Right ventricle myocardium inferior (tissue), 1 donor: ENCODE measurements around the gene WDR81. TPM values are rescaled to one million over a fixed set of nuclear protein-coding genes. Genes with fewer than 3 reads are reported as not detected.
A peak's percentile ranks its signal among the peaks of the same experiment; 100 is the strongest.

Experiments used
- ATAC-seq: fragments of 200-7000 bp; cut with Tn5 transposase; one replicate; pipeline ENCODE4 v1.9.1; 2020; ENCODE audit warnings: mild to moderate bottlenecking, moderate library complexity
- DNase-seq: peaks from one replicate; pipeline ENCODE4 v3.0.0; 2021; ENCODE audit errors: missing footprints
- intact Hi-C: fragments of 100-400 bp; cut with DNase I; formaldehyde crosslinking; loops from one replicate; pipeline ENCODE4 v1.11.0; 2022
- total RNA-seq: library from RNA; stranded (reverse); fragmentation: NEBNext Ultra II Directional; extraction: Animal tissue kit (Norgen Biotek cat#: 25700); gene quantifications from one replicate; pipeline ENCODE4 v1.2.1, GENCODE V29; 2021
- donor health status: DM: no; HTN: yes; CAD: no; lungs with severe emphysema.

Gene WDR81
- total RNA-seq, 1 donor from 2014 or later = 10.4 TPM

DNA sequence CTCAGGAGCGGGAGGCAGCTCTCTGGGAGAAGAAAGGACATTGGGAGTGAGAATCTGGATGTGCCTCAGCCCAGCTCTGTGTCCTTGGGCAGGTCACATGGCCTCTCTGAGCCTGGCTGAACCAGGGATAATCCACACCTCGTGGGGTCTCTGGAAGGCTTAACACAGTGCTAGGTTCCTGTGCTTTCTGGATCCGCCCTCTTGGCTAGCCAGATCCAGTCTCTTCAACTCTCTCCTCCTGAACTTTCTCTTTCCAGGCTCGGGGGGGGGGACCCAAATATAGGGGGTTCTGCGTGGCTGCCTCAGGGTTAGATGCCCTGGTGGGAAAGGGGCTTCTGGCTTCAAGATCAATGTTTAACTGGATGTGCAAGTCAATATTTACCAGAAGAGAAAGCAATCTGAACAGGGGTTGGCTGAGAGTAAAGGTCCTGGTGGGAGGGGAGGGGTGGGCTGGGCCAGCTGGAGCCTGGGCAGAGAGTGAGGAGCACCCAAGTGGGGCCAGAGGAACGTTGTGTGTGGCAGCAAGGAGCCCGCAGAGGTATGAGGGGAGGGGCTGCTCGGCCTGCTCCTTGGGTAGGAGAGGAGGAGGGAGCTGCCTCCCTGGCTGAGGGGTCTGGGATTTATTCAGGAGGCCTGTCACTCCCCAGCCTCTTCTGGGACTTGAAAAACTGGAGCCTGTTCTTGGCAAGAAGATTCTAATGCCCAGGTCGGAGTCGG, 18.0 kb downstream of the WDR81 start, which contains the start of gene SERPINF2:
TSS of gene SERPINF2 (plus strand) at position 501 of the 717 bp plus-strand sequence. CDS start 2,125 bp downstream, outside the sequence.
- ATAC-seq (no peak), DNase-seq (no peak)
- intact Hi-C loops = no loop called here

DNA sequence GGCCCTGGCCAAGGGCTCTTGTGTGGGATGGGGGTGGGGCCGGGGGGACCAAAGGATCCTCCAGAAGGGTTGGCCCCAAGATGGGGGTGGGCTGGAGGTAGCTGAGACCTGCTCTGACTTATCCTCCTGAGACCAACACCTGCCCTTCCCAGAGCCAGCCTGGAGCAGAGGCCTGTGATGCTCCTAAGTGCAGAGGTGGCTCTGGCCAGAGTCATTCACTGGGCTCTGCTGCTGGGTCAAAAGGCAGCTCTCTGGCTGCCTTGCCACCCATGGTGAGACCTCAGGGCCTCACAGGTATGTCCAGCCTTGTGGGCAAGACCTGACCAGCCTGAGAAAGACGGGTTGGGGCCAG, 18.6 kb downstream of the WDR81 start:
- intact Hi-C loops = no loop called here
- ATAC-seq (no peak), DNase-seq (no peak)

DNA sequence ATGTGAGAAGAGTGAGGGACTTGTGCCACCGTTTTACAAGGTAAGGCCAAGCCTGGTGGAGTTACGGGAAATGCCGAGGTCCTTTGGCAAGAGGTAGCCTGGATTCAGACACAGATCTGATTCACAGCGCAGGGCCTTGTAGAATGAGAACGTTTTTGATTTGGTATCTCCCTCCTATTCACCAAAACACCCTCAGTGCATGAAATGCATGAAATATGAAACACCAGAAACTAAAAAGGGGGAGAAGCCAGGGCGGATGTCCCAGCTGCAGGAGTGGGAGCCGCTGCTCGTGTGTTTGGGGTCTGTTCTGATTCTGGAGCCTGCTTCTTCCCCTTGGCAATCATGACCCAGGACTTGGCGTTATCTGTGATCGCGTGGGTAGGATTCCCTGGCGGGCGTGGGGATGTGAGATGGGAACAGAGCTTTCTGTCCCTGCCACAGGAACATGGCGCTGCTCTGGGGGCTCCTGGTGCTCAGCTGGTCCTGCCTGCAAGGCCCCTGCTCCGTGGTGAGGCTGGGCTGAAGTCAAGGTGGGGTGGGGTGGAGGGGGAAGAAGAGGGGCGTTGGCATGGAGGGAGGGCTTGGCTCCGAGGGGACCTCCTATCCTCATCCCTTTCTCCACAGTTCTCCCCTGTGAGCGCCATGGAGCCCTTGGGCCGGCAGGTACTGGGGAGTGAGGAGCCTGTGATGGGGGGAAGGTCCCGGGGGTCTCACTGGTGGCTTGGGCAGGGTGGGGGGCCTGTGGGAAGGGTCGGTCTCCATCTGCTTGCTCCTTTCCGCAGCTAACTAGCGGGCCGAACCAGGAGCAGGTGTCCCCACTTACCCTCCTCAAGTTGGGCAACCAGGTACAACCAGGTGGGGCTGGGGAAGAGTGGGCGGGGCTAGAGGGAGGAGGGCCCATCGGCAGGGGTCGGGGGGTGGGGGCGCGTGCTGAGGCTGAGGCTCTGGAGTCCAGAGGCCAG, 20.3 kb downstream of the WDR81 start:
- ATAC-seq (peak; percentile 42), DNase-seq (no peak)
- intact Hi-C loops = no loop called here

DNA sequence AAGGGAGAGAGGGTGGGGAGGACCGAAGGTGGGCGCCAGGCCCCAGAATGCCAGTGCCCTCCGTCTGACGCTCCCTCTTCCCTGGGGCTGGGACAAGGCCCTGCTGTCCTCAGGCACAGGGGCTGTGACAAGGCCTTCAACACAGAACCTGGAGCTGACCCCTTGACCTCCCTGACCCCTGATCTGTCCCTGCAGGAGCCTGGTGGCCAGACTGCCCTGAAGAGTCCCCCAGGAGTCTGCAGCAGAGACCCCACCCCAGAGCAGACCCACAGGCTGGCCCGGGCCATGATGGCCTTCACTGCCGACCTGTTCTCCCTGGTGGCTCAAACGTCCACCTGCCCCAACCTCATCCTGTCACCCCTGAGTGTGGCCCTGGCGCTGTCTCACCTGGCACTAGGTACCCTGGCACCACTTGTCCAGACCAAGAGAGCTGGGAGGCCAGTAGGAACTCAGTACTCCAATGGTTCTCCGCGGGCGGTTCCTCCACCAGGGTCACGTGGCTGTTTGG, 21.1 kb downstream of the WDR81 start:
- intact Hi-C loops = no loop called here
- ATAC-seq (no peak), DNase-seq (no peak)

DNA sequence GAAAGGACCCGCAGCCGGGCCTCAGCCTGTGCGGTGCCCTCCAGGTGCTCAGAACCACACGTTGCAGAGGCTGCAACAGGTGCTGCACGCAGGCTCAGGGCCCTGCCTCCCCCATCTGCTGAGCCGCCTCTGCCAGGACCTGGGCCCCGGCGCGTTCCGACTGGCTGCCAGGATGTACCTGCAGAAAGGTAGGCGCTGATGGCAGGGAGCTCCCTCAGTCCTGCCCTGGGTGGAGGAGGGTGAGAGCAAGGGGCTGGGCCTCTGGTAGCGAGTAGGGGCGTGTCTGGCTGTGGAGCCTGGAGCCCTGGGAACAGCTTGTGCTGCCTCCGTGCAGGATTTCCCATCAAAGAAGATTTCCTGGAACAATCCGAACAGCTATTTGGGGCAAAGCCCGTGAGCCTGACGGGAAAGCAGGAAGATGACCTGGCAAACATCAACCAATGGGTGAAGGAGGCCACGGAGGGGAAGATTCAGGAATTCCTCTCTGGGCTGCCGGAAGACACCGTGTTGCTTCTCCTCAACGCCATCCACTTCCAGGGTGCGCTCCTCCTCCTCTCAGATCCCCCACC, 22.6 kb downstream of the WDR81 start:
- intact Hi-C loops = no loop called here
- DNase-seq = no peak

DNA sequence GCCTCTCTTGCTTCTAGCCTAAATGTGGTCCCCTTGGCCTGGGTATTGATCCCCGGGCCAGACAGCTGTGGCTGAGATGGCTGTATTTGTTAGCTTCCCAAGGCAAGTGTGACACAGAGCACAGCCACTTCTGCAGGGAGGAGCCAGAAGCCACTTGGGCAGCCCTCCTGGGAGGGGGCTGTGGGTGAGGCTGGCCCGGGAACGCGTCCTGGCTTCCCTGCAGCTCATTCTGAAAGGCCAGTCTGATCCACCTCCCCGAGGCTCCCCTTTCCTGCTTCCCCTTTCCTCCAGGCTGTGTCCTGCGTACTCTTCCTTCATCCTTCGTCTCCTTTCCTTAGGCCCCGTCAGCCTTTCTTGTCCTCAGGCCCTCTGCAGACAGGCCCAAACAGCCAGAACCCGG, 26.1 kb downstream of the WDR81 start:
- intact Hi-C loops = no loop called here
- DNase-seq (no peak), ATAC-seq (no peak)

More for the DNA sequence above, 22.6 kb downstream of the WDR81 start:
- peak; percentile 33 for ATAC-seq

DNA sequence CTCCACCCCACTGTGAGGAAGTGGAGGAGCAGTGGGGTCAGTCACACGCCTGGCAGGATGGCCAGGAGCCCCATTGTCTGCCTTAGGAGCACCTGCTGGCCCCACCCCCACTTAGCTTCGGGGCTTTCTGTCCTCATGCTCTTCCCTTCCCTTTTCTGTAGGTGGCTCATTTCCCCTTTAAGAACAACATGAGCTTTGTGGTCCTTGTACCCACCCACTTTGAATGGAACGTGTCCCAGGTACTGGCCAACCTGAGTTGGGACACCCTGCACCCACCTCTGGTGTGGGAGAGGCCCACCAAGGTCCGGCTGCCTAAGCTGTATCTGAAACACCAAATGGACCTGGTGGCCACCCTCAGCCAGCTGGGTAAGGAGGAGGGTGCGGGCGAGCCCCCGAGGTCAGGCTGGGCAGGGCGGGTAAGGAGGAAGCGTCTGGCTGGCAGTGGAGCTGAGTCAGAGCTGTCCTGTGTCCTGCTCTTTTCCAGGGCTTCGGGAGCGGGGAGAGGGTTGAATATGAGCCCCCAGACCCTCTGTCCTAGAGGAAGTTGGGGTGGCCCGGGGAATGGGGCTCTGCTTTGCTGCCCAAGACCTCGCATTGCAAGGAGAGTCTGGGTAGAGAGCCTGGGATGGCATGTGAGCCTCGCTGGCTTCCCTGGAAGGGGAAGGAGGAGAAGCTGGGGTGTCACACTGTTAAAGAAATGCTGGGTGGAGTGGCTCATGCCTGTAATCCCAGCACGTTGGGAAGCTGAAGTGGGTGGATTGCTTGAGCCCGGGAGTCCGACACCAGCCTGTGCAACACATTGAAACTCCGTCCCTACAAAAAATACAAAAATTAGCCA, 28.1 kb downstream of the WDR81 start:
- ATAC-seq (peak; percentile 50), DNase-seq (no peak)
- intact Hi-C loops = no loop called here

DNA sequence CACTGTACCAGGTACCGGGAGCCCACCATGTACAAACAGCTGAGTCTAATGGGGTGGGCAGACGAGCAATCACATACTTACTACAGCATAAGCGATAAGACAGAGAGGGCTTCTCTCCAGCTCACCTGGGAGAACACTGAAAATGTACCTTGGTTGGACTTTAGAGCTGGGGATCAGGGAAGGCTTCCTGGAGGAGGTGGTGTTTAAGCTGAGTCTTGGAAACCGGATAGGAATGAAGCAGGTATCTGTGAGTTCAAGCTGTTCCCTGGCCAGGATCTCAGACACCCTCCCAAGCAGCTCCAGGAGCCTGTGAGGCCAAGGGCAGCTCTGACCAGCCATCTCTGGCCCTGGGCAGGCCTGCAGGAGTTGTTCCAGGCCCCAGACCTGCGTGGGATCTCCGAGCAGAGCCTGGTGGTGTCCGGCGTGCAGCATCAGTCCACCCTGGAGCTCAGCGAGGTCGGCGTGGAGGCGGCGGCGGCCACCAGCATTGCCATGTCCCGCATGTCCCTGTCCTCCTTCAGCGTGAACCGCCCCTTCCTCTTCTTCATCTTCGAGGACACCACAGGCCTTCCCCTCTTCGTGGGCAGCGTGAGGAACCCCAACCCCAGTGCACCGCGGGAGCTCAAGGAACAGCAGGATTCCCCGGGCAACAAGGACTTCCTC, 29.4 kb downstream of the WDR81 start:
- DNase-seq (no peak), ATAC-seq (no peak)
- intact Hi-C loops = no loop called here

DNA sequence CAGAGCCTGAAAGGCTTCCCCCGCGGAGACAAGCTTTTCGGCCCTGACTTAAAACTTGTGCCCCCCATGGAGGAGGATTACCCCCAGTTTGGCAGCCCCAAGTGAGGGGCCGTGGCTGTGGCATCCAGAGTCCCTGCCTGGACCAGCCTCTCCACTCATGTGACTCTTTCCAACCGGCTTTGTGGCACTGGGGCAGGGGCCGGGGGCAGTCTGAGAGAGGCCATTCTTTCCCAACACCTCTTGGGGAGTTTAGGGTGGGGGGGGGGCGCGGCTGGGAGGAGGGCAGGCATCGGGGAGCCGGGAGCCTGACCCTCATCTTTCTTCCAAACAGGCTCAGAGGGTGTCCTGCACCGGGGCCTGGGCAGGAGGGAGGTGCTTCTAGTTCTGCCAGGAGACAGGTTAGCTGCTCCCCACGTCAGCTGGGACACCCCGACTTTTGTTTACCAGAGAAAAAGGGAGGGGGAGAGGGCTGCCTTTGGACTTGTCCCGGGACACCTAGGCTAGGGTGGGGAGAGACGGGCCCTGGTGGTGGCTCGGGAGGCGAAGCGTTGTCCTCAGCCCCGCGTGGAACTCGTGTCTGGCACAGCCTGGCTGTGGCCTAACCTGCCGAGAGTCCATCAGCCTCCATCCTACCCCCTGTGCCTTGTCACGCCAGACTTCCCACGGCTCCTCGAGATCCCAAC, 30.1 kb downstream of the WDR81 start:
- DNase-seq (no peak), ATAC-seq (no peak)

DNA sequence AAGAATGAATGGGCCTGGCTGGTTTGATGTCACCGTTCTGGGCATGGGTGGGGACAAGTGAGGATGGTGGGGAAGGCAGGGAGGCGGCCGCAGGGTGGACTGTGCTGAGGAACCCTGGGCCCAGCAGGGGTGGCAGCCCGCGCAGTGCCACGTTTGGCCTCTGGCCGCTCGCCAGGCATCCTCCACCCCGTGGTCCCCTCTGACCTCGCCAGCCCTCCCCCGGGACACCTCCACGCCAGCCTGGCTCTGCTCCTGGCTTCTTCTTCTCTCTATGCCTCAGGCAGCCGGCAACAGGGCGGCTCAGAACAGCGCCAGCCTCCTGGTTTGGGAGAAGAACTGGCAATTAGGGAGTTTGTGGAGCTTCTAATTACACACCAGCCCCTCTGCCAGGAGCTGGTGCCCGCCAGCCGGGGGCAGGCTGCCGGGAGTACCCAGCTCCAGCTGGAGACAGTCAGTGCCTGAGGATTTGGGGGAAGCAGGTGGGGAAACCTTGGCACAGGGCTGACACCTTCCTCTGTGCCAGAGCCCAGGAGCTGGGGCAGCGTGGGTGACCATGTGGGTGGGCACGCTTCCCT, 30.8 kb downstream of the WDR81 start:
- no peak for DNase-seq
- ATAC-seq = no peak
- intact Hi-C loops = no loop called here

More for the DNA sequence above, 30.1 kb downstream of the WDR81 start:
- intact Hi-C loops = no loop called here

DNA sequence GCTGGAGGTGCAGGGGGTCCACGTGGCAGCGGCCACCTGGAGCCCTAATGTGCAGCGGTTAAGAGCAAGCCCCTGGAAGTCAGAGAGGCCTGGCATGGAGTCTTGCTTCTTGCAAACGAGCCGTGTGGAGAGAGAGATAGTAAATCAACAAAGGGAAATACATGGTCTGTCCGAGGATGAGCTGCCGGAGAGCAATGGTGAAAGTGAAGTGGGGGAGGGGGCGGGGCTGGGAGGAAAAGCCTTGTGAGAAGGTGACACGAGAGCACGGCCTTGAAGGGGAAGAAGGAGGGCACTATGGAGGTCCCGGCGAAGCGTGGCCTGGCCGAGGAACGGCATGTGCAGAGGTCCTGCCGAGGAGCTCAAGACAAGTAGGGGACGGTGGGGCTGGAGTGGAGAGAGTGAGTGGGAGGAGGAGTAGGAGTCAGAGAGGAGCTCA, 31.3 kb downstream of the WDR81 start:
- ATAC-seq (no peak), DNase-seq (no peak)
- intact Hi-C loops = no loop called here

DNA sequence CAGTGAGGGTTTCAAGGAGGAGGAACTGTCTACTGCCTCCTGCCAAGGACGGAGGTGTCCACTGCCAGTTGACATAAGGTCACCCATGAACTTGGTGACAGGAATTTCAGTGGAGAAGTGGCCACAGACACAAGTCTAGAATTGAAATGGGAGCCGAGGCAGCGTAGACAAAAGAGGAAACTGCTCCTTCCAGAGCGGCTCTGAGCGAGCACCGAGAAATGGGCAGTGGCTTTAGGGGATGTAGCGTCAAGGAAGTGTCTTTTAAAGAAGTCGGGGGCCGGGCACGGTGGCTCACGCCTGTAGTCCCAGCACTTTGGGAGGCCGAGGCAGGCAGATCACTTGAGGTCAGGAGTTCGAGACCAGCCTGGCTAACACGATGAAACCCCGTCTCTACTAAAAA, 34.3 kb downstream of the WDR81 start:
- DNase-seq (no peak), ATAC-seq (no peak)
- intact Hi-C loops = no loop called here

DNA sequence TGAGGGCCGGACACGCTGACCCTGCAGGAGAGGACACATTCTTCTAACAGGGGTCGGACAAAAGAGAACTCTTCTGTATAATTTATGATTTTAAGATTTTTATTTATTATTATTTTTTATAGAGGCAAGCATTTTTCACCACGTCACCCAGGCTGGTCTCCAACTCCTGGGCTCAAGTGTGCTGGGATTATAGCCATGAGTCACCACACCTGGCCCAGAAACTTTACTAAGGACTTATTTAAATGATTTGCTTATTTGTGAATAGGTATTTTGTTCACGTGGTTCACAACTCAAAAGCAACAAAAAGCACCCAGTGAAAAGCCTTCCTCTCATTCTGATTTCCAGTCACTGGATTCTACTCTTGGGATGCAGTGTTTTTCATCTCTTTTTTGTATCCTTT, 35.0 kb downstream of the WDR81 start:
- DNase-seq (no peak), ATAC-seq (no peak)
- intact Hi-C loops = no loop called here

DNA sequence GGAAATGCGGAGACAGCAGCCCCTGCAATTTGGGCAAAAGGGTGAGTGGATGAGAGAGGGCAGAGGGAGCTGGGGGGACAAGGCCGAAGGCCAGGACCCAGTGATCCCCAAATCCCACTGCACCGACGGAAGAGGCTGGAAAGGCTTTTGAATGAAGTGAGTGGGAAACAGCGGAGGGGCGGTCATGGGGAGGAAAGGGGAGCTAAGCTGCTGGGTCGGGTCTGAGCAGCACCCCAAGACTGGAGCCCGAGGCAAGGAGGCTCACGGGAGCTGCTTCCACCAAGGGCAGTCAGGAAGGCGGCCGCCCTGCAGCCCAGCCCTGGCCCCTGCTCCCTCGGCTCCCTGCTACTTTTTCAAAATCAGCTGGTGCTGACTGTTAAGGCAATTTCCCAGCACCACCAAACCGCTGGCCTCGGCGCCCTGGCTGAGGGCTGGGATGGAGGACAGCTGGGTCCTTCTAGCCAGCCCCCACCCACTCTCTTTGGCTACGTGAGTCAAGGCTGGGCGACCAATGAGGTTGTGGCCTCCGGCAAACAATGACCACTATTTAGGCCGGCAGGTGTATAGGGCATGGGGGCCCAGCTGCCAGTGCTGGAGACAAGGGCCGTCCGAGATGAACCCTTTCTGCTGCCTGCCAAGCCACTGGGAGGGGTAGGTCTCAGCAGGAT, 37.9 kb downstream of the WDR81 start:
- intact Hi-C loops = loop anchor here (5.0 kb wide), 1 partner anchor 40 kb away; the partner anchor contains the start of gene WDR81
- DNase-seq (peak; percentile 80), ATAC-seq (peak; percentile 55)

DNA sequence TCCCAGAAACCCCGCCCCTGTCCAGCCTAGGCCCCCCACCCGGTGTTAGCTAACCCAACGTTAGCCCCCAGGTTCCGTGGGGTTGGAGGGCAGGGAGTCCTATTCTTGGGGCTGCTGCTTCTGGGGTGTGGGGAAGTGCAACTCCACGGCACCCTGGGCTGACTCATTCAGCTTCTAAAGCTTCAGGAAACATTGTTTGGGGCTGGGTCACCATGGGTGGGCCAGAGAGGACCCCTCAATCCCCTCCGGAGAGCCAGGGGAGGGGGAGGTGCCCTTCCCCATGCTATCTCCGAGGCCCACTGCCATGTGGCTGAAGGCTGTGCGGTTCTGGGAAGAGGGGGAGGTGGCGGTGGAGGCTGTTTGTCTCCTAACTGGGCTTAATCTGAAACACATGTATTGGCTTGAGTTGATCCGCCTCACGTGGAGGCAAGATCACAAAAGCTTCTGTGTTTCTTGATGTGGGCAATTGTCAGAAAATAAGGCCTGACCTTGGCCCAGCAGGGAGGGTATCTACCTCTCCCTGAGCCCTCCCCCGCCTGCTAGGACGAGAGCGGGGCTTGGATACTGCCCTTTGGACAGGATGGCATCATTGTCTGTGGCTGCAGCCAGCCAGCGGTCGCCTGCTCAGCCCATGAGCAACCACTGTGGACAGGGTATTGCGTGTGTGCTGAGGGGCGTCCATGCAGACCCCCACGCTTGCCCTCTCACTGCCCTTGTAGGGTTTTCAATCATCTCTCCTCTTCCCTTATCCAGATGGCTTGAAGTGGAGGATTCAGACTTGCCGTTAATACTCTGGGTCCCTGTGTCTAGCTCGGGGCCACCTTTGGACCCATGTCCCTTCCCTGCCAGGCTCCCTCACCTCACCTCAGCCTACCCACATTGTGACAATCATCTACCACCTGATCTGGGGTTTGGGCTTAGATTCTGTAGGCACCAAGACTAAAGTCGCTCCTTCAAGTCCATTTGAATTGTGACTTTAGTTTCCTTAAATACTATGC, 38.7 kb downstream of the WDR81 start:
- intact Hi-C loops = loop anchor here (5.0 kb wide), 1 partner anchor 41 kb away; the partner anchor contains the start of gene WDR81
- ATAC-seq = peak; percentile 58
- DNase-seq = peak; percentile 86
